Choroid plexus epithelial cell (primary cell): Measurements from ENCODE around the gene IL11RA.

Experiments
- DNase-seq: peaks from one replicate; pipeline ENCODE4 v3.0.0-alpha.2; 2010; ENCODE audit warnings: low read depth
- H3K4me3 ChIP-seq: 2 replicates; pipeline ENCODE4 v1.5.1; 2011; ENCODE audit warnings: low read depth, mild to moderate bottlenecking, control low read depth, low read length, moderate library complexity
- CTCF ChIP-seq: conservative IDR thresholded peaks from 2 replicates; pipeline ENCODE4 v1.5.1; 2011; ENCODE audit warnings: low read depth, mild to moderate bottlenecking, control low read depth, inconsistent platforms, low read length, moderate library complexity

IL11RA gene

GRCh38 chr9:34709196-34709978, 57.4 kb downstream of the IL11RA start:
- H3K4me3 ChIP-seq: no peak overlapping the region
- DNase-seq: no peak
- TF ChIP-seq CTCF: no peak

- H3K4me3 ChIP-seq: no peak within 1 kb of the TSS
- DNase-seq: no peak
- TF ChIP-seq CTCF: no peak
Observed at GRCh38 chr9:34710023-34710422, 58.0 kb downstream of the IL11RA start, which contains the start of gene CCL21. Gene CCL21 (minus strand): TSS chr9:34710136. CDS start chr9:34710066, 70 bp downstream.
